Mesenchymal stem cell (in vitro differentiated cells and primary cell): Measurements from ENCODE around the gene ABHD8.

ENCODE experiments used
- DNase-seq: peaks from one replicate; pipeline ENCODE4 v3.0.0-alpha.2; 2013
- H2AFZ ChIP-seq: one replicate; pipeline ENCODE4 v1.6.1; 2013; ENCODE audit warnings: low read depth, mild to moderate bottlenecking, control low read depth, inconsistent platforms, low read length, moderate library complexity
- H2AK5ac ChIP-seq: 2 replicates; pipeline ENCODE4 v1.6.1; 2013; ENCODE audit warnings: low read length, moderate library complexity, mild to moderate bottlenecking, inconsistent platforms; ENCODE audit not compliant: severe bottlenecking
- H2BK120ac ChIP-seq: one replicate; pipeline ENCODE4 v1.6.1; 2013; ENCODE audit warnings: low read depth, mild to moderate bottlenecking, inconsistent platforms, low read length, moderate library complexity
- H2BK12ac ChIP-seq, 2 experiments: one replicate each; pipeline ENCODE4 v1.6.1; 2013; ENCODE audit warnings: inconsistent platforms in 2 of 2, low read length in 2 of 2, mild to moderate bottlenecking in 2 of 2, moderate library complexity in 2 of 2, control low read depth in 1 of 2
- H2BK15ac ChIP-seq: one replicate; pipeline ENCODE4 v1.6.1; 2013; ENCODE audit warnings: mild to moderate bottlenecking, low read depth, inconsistent platforms; ENCODE audit not compliant: poor library complexity, severe bottlenecking
- H2BK5ac ChIP-seq: 2 replicates; pipeline ENCODE4 v1.6.1; 2013; ENCODE audit warnings: low read depth, mild to moderate bottlenecking, low read length, control low read depth, inconsistent platforms; ENCODE audit not compliant: poor library complexity, severe bottlenecking
- H3K14ac ChIP-seq, 2 experiments: one replicate each; pipeline ENCODE4 v1.6.1; 2013; ENCODE audit warnings: inconsistent platforms in 2 of 2, low read length in 2 of 2, control low read depth in 1 of 2, mild to moderate bottlenecking in 1 of 2, moderate library complexity in 1 of 2
- H3K18ac ChIP-seq, 2 experiments: one replicate each; pipeline ENCODE4 v1.6.1; 2013; ENCODE audit warnings: inconsistent platforms in 2 of 2, low read length in 2 of 2, control low read depth in 1 of 2, low read depth in 1 of 2, mild to moderate bottlenecking in 1 of 2
- H3K23ac ChIP-seq, 2 experiments: one replicate each; pipeline ENCODE4 v1.6.1; 2013; ENCODE audit warnings: inconsistent platforms in 2 of 2, low read length in 2 of 2, mild to moderate bottlenecking in 2 of 2, moderate library complexity in 2 of 2, control low read depth in 1 of 2
- H3K27ac ChIP-seq: 2 replicates; pipeline ENCODE4 v1.5.1; 2013; ENCODE audit warnings: mild to moderate bottlenecking, moderate library complexity, low read length, control low read depth, inconsistent platforms; ENCODE audit not compliant: poor library complexity, severe bottlenecking
- H3K27me3 ChIP-seq, 2 experiments: 2 replicates each; pipeline versions ENCODE4 v1.6.1 to v1.7.0; 2013; ENCODE audit warnings: low read length in 2 of 2, mild to moderate bottlenecking in 2 of 2, moderate library complexity in 2 of 2, control low read depth in 1 of 2, inconsistent platforms in 1 of 2; ENCODE audit not compliant: control insufficient read depth in 1 of 2, insufficient read depth in 1 of 2
- H3K36me3 ChIP-seq, 2 experiments: 2 replicates each; pipeline versions ENCODE4 v1.6.1 to v1.7.0; 2013; ENCODE audit warnings: low read length in 2 of 2, control low read depth in 1 of 2, inconsistent platforms in 1 of 2, low read depth in 1 of 2, mild to moderate bottlenecking in 1 of 2; ENCODE audit not compliant: insufficient read depth in 2 of 2, control insufficient read depth in 1 of 2
- H3K4ac ChIP-seq, 2 experiments: one replicate each; pipeline ENCODE4 v1.6.1; 2013; ENCODE audit warnings: inconsistent platforms in 2 of 2, low read length in 2 of 2, mild to moderate bottlenecking in 2 of 2, moderate library complexity in 2 of 2, control low read depth in 1 of 2, low read depth in 1 of 2
- H3K4me1 ChIP-seq: 2 replicates; pipeline ENCODE4 v1.6.1; 2013; ENCODE audit warnings: low read depth, low read length, control low read depth; ENCODE audit not compliant: control insufficient read depth, insufficient read depth
- H3K4me2 ChIP-seq: 2 replicates; pipeline ENCODE4 v1.6.1; 2013; ENCODE audit warnings: low read length, mild to moderate bottlenecking, inconsistent platforms; ENCODE audit not compliant: poor library complexity, severe bottlenecking
- H3K4me3 ChIP-seq, 2 experiments: 2 replicates each; pipeline versions ENCODE4 v1.5.1 to v1.7.0; 2013; ENCODE audit warnings: low read length in 2 of 2, mild to moderate bottlenecking in 2 of 2, control low read depth in 1 of 2, low read depth in 1 of 2; ENCODE audit not compliant: insufficient read depth in 1 of 2
- H3K79me1 ChIP-seq: replicated peaks from 2 replicates; pipeline ENCODE4 v1.6.1; 2013; ENCODE audit warnings: mild to moderate bottlenecking, control low read depth, low read length, inconsistent platforms; ENCODE audit not compliant: poor library complexity, severe bottlenecking
- H3K9ac ChIP-seq: 2 replicates; pipeline ENCODE4 v1.7.0; 2013; ENCODE audit warnings: mild to moderate bottlenecking, low read length, moderate library complexity
- H3K9me3 ChIP-seq: 2 replicates; pipeline ENCODE4 v1.7.0; 2013; ENCODE audit warnings: mild to moderate bottlenecking, low read length; ENCODE audit not compliant: control insufficient read depth
- H4K8ac ChIP-seq: one replicate; pipeline ENCODE4 v1.6.1; 2013; ENCODE audit warnings: inconsistent platforms, mild to moderate bottlenecking, low read length, moderate library complexity
- H4K91ac ChIP-seq: one replicate; pipeline ENCODE4 v1.6.1; 2013; ENCODE audit warnings: mild to moderate bottlenecking, low read length, inconsistent platforms
- WGBS: methylation state at CpG from one replicate; pipeline ENCODE4 v1.1.7; 2013; ENCODE audit warnings: mixed read lengths; 5-methylcytosine and 5-hydroxymethylcytosine counted together

The ABHD8 gene

GRCh38 chr19:17336872-17337674 is 33.8 kb upstream of the ABHD8 start, which contains the start of gene GTPBP3:
Gene GTPBP3, plus strand, starts transcription at chr19:17337553. Its CDS starts 59 bp downstream, at chr19:17337612.
- under 1% methylated on average over 41 of the region's 41 CpGs for WGBS
- peak within 1 kb of the TSS; percentile 51 for H2AFZ ChIP-seq
- H3K4me2 ChIP-seq, result peak within 1 kb of the TSS; percentile 69
- H3K27me3 ChIP-seq, result no peaks in the 10 kb centered on the region
- peak within 1 kb of the TSS; percentile 66 for H2AK5ac ChIP-seq
- peaks cover 34% of the 10 kb centered on the region for H3K4me1 ChIP-seq
- H3K23ac ChIP-seq, result no peak within 1 kb of the TSS
- H2BK120ac ChIP-seq, result peak within 1 kb of the TSS; percentile 39
- H4K8ac ChIP-seq, result peak within 1 kb of the TSS; percentile 90
- H3K14ac ChIP-seq, result peak within 1 kb of the TSS in 1 of 2 experiments; percentile 63
- peaks cover 19% of the 10 kb centered on the region for H3K79me1 ChIP-seq
- H3K27ac ChIP-seq, result peak within 1 kb of the TSS; percentile 92
- peak within 1 kb of the TSS; percentile 37 to 92 for H3K18ac ChIP-seq
- peak within 1 kb of the TSS; percentile 92 for H3K9ac ChIP-seq
- H2BK12ac ChIP-seq, result peak within 1 kb of the TSS; percentile 14 to 47
- peak; percentile 98 for DNase-seq
- H3K36me3 ChIP-seq, result peaks cover 14 to 38% of the 10 kb centered on the region in 2 experiments
- no peaks in the 10 kb centered on the region for H3K9me3 ChIP-seq
- peak within 1 kb of the TSS; percentile 86 to 88 for H3K4ac ChIP-seq
- H4K91ac ChIP-seq, result peak within 1 kb of the TSS; percentile 81
- no peak within 1 kb of the TSS for H2BK15ac ChIP-seq
- H3K4me3 ChIP-seq, result peak within 1 kb of the TSS; percentile 68 to 98
- H2BK5ac ChIP-seq, result no peak within 1 kb of the TSS

DNA sequence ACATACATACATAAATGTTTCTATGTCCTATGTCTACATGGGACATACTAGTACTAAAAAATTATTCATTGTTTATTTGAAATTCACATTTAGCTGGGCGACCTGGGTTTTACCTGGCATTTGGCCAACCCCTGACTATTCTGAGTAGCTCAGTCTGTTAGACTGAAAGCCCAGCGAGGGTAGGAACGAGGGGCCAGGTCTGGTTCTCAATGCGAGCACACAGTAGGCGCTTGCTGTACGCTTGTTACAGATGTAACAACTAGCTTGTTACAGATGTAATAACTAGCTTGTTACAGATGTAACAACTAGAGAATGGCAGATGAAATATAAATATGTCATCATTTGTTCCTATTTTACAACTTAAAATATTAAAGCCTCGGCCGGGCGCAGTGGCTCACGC is 32.4 kb upstream of the ABHD8 start:
- Histone ChIP-seq H3K14ac (no peak overlapping the region), H3K36me3 (peaks cover 9 to 34% of the 10 kb centered on the region in 2 experiments), H4K8ac (no peak overlapping the region), H3K9ac (peak overlapping the region; percentile 78), H3K27me3 (no peaks in the 10 kb centered on the region), H3K4me1 (peaks cover 28% of the 10 kb centered on the region), H4K91ac (no peak overlapping the region), H3K9me3 (no peaks in the 10 kb centered on the region), H3K27ac (no peak overlapping the region), H3K4me2 (no peak overlapping the region), H3K4ac (no peak overlapping the region), H2AFZ (no peak overlapping the region), H2BK5ac (no peak overlapping the region), H3K18ac (no peak overlapping the region), H3K4me3 (peak overlapping the region in 1 of 2 experiments; percentile 88), H2BK12ac (no peak overlapping the region), H3K79me1 (peaks cover 19% of the 10 kb centered on the region), H3K23ac (no peak overlapping the region), H2BK15ac (no peak overlapping the region), H2AK5ac (no peak overlapping the region), H2BK120ac (no peak overlapping the region)
- WGBS, result 92% methylated on average over 7 of the region's 10 CpGs
- DNase-seq, result no peak

- H3K9ac ChIP-seq, result peak within 1 kb of the TSS; percentile 78
- H3K4me3 ChIP-seq, result peak within 1 kb of the TSS; percentile 83 to 88
- no peak within 1 kb of the TSS for H2BK5ac ChIP-seq
- H3K4me2 ChIP-seq, result peak within 1 kb of the TSS; percentile 90
- peak within 1 kb of the TSS in 1 of 2 experiments; percentile 73 for H3K23ac ChIP-seq
- peak within 1 kb of the TSS in 1 of 2 experiments; percentile 66 for H2BK12ac ChIP-seq
- peak within 1 kb of the TSS in 1 of 2 experiments; percentile 89 for H3K14ac ChIP-seq
- H2BK120ac ChIP-seq, result peak within 1 kb of the TSS; percentile 23
- peak within 1 kb of the TSS; percentile 21 for H4K91ac ChIP-seq
- H3K18ac ChIP-seq, result peak within 1 kb of the TSS; percentile 45 to 85
- 6% methylated on average over 81 of the region's 86 CpGs for WGBS
- no peaks in the 10 kb centered on the region for H3K27me3 ChIP-seq
- peak within 1 kb of the TSS; percentile 67 for H4K8ac ChIP-seq
- no peaks in the 10 kb centered on the region for H3K9me3 ChIP-seq
- peak within 1 kb of the TSS; percentile 80 for H2BK15ac ChIP-seq
- H3K4ac ChIP-seq, result peak within 1 kb of the TSS; percentile 35 to 94
- H3K4me1 ChIP-seq, result peaks cover 31% of the 10 kb centered on the region
- peak within 1 kb of the TSS; percentile 86 for H2AFZ ChIP-seq
- H3K27ac ChIP-seq, result no peak within 1 kb of the TSS
- H3K36me3 ChIP-seq, result peaks cover 17 to 38% of the 10 kb centered on the region in 2 experiments
- DNase-seq, result peak; percentile 98
- H2AK5ac ChIP-seq, result no peak within 1 kb of the TSS
- H3K79me1 ChIP-seq, result peaks cover 19% of the 10 kb centered on the region
Observed at GRCh38 chr19:17334414-17335409, 31.5 kb upstream of the ABHD8 start, which contains the start of gene ANO8. Gene ANO8, minus strand, starts transcription at chr19:17334855. Its CDS starts 185 bp downstream, at chr19:17334670.
